Right lobe of liver (tissue), 6 donors: ENCODE results near the gene ARHGEF19. TPM values are rescaled to one million over a fixed set of nuclear protein-coding genes. Genes with fewer than 3 reads are reported as not detected.

Source experiments
- ATAC-seq, 4 donors: fragments of 200-7000 bp; cut with Tn5 transposase; one replicate each; pipeline ENCODE4 v1.9.1; 2020; ENCODE audit warnings: mild to moderate bottlenecking in 4 of 4, moderate library complexity in 4 of 4
- DNase-seq, 3 donors: peaks; one replicate each; pipeline ENCODE4 v3.0.0-alpha.2; 2020
- H3K27ac ChIP-seq, 3 donors: fragments of 200-600 bp; one replicate each; pipeline ENCODE4 v1.8.0; 2022
- H3K27me3 ChIP-seq, 2 donors: fragments of 200-600 bp; one replicate each; pipeline ENCODE4 v1.8.0; 2022
- H3K36me3 ChIP-seq, 4 donors: fragments of 200-600 bp; sonication (generic) in 1 of 4; one replicate each; pipeline versions ENCODE4 v1.5.1 to v1.8.0; 2017 to 2022; ENCODE audit warnings: control low read depth in 1 of 4
- H3K4me1 ChIP-seq, 4 donors: fragments of 200-600 bp; sonication (generic) in 1 of 4; one replicate each; pipeline versions ENCODE4 v1.5.1 to v1.8.0; 2017 to 2022; ENCODE audit warnings: control low read depth in 1 of 4
- H3K4me3 ChIP-seq, 3 donors: fragments of 200-600 bp; one replicate each; pipeline ENCODE4 v1.8.0; 2022
- H3K9me3 ChIP-seq, 4 donors: fragments of 200-600 bp; sonication (generic) in 1 of 4; one replicate each; pipeline versions ENCODE4 v1.5.1 to v1.8.0; 2017 to 2022; ENCODE audit warnings: control low read depth in 1 of 4
- CTCF ChIP-seq, 4 donors: fragments of 200-600 bp in 3 of 4; fragments of 450-650 bp in 1 of 4; IDR thresholded peaks; one replicate each; pipeline versions ENCODE4 v1.5.1 to v1.8.0; 2016 to 2022; ENCODE audit warnings: antibody characterized with exemption in 4 of 4, mild to moderate bottlenecking in 2 of 4
- POLR2A ChIP-seq: fragments of 450-650 bp; IDR thresholded peaks from one replicate; pipeline ENCODE4 v1.6.1; 2017; ENCODE audit warnings: antibody characterized with exemption, mild to moderate bottlenecking
- WGBS: methylation state at CpG from one replicate; pipeline ENCODE4 v1.1.6; 2018; ENCODE audit warnings: low coverage, low lambda C conversion rate; ENCODE audit not compliant: insufficient coverage; ENCODE audit errors: missing lambda C conversion rate; 5-methylcytosine and 5-hydroxymethylcytosine counted together
- intact Hi-C, 2 donors: fragments of 100-400 bp; cut with DNase I; formaldehyde crosslinking; loops; one replicate each; pipeline versions ENCODE4 v1.11.2 to v1.14.1; 2022
- small RNA-seq, 2 experiments: library from RNA; depleted of rRNA; stranded (forward); fragments of <200 nt; gene quantifications; one replicate each; pipeline ENCODE3, GENCODE V24; 2016
- total RNA-seq, 6 experiments: library from RNA; depleted of rRNA in 2 of 6; stranded (reverse); fragments of >200 nt in 2 of 6; fragmentation: NEBNext Ultra II Directional in 3 of 6; extraction: Animal tissue kit (Norgen Biotek cat#: 25700) in 3 of 6; gene quantifications; one replicate each; pipeline versions ENCODE4 v1.1.0 to v1.2.4, GENCODE V29; 2016 to 2023
- donor health status: DM: no; HTN: yes; CAD: no.
- donor health status: DM: no; HTN: no; CAD: no.
- donor health status: DM: no; HTN: no; CAD: no.
- donor health status: DM: no; HTN: yes; CAD: no.
- donor health status: DM: no; HTN: yes; CAD: no.

Gene ARHGEF19
- total RNA-seq, 6 experiments from 2014 or later: 0.31 to 2.8 (median 1.5) TPM

DNA sequence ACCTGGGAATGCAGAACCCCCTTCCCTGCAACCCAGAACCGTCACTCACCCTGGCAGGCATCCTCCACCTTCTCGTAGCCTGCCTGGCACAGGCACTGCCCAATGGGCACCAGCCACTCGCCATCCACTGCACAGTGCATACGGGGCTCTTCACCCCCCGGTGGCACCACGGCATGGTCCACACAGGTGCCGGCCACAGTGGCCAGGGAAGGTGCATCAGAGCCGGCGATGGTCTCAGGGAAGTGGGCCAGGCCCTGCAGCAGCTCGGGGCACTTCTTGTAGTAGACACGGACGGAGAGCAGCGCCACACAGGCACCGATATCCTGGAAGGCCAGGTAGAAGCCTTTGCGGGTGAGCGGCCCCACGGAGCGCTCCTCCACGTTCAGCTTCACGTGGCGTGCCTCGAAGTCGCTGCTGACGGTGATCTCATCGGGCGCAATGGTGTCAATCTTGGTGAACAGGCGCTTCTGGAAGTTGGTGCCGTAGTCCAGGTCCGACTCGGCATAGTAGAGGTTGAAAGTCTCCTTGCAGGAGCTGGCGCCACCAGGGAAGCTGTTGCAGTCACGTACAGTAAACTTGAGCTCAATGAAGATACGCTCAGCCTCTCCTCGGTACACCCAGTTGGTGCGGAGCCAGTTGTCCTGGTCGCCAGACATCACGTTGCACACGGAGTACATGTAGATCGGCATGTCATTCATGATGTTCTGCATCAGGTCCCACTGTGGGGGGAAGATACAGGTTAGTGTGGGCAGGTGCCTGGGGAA lies 63.9 kb downstream of the ARHGEF19 start:
- TF ChIP-seq CTCF (IDR thresholded peaks at IDR 0.05) (no peak), POLR2A (no peak)
- H3K4me1 ChIP-seq: peaks cover 0 to 34% (median 17%) of the 10 kb centered on the region in 4 donors
- no peaks in the 10 kb centered on the region for H3K27me3 ChIP-seq
- no peak overlapping the region for H3K27ac ChIP-seq
- 84% methylated on average over 6 of the region's 39 CpGs for WGBS
- DNase-seq (no peak), ATAC-seq (no peak)
- peaks cover 0 to 17% (median 9%) of the 10 kb centered on the region in 4 donors for H3K36me3 ChIP-seq
- no peak overlapping the region for H3K4me3 ChIP-seq
- H3K9me3 ChIP-seq: no peaks in the 10 kb centered on the region
- intact Hi-C loops: loop anchor here in 1 of 2 donors (10.0 kb wide), 1 partner anchor 84 kb away; no protein-coding TSS in a partner anchor

Small RNA genes within 50 kb of the gene (small RNA-seq; reads per million reads assigned to genes)
- gene MT1XP1: 0 to 0.91 reads per million in 2 experiments

Other genes with a start within 250 kb of the ARHGEF19 start
- 10 to 100 TPM in 4 of 6 experiments, 1 to 10 TPM in 2; 9.2 to 13.3 (median 11.0) TPM for gene ZBTB17, start 236.6 kb downstream of the ARHGEF19 start, total RNA-seq
- gene SRARP, start 208.4 kb downstream of the ARHGEF19 start, total RNA-seq: not detected
- gene HSPB7, start 194.6 kb downstream of the ARHGEF19 start, total RNA-seq: 1 to 10 TPM in 4 of 6 experiments, under 1 TPM in 2; 0.54 to 2.0 (median 1.2) TPM
- under 1 TPM in 2 of 6 experiments, not detected in 4; 0.43 to 0.47 TPM for gene CLCNKA, start 190.6 kb downstream of the ARHGEF19 start, total RNA-seq
- not detected for gene CLCNKB, start 168.9 kb downstream of the ARHGEF19 start, total RNA-seq
- gene FAM131C, start 139.0 kb downstream of the ARHGEF19 start, total RNA-seq: under 1 TPM in 2 of 6 experiments, not detected in 4; 0.19 to 1.00 TPM
- gene EPHA2, start 56.6 kb downstream of the ARHGEF19 start, total RNA-seq: 10 to 100 TPM in 4 of 6 experiments, 1 to 10 TPM in 2; 6.0 to 14.7 (median 10.8) TPM
- gene CPLANE2, start 24.5 kb upstream of the ARHGEF19 start, total RNA-seq: 1 to 10 TPM; 2.2 to 4.4 (median 3.1) TPM
- 10 to 100 TPM in 3 of 6 experiments, 1 to 10 TPM in 3; 7.9 to 14.1 (median 10.2) TPM for gene FBXO42, start 139.8 kb upstream of the ARHGEF19 start, total RNA-seq
- gene SZRD1, start 154.6 kb upstream of the ARHGEF19 start, total RNA-seq: 10 to 100 TPM; 41.4 to 57.8 (median 47.5) TPM
- 1 to 10 TPM in 2 of 6 experiments, not detected in 4; 1.6 to 1.8 TPM for gene SPATA21, start 224.8 kb upstream of the ARHGEF19 start, total RNA-seq
- gene NECAP2, start 228.1 kb upstream of the ARHGEF19 start, total RNA-seq: 10 to 100 TPM; 13.9 to 28.3 (median 24.2) TPM